Measurements from ENCODE around the gene NPC1. TPM values are rescaled to one million over a fixed set of nuclear protein-coding genes. Genes with fewer than 3 reads are reported as not detected.

Gene NPC1
- total RNA-seq, 4 donors from 2014 or later = 62.8 to 96.4 (median 77.3) TPM

DNA sequence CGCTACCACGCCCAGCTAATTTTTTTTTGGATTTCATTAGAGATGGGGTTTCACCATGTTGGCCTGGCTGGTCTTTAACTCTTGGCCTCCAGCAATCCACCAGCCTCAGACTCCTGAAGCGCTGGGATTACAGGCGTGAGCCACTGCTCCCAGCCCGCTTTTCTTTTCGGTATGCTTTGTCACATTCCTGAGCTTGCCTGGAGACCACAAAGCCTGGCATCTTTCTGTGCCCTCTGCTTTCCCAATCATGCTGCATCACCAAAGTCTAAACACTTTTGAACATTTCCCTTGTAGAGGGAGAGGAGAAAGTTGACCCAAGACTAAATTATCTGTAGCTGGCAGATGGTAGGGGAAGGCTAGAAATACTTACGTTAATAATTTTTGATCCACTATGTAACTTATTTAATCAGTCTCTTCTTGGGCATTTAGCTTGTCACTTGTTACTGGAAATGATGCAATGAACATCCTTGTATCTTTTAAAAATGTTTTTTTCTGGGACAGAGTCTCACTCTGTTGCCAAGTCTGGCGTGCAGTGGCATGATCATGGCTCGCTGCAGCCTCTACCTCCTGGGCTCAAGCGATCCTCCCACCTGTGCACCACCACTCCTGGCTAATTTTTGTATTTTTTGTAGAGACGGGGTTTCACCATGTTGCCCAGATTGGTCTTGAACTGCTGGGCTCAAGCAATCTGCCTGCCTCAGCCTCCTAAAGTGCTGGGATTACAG is 2.7 kb upstream of the NPC1 start:
- Histone ChIP-seq H3K36me3 (no peaks in the 10 kb centered on the region), H3K4me1 (peaks cover 0 to 23% (median 9%) of the 10 kb centered on the region in 4 donors), H3K4me3 (no peak overlapping the region), H3K27ac (no peak overlapping the region), H3K27me3 (no peaks in the 10 kb centered on the region), H3K9me3 (no peaks in the 10 kb centered on the region)
- TF ChIP-seq POLR2A (IDR thresholded peaks at IDR 0.05) (no peak), EP300 (IDR thresholded peaks at IDR 0.05) (no peak)
- TF ChIP-seq, protein P1, sequence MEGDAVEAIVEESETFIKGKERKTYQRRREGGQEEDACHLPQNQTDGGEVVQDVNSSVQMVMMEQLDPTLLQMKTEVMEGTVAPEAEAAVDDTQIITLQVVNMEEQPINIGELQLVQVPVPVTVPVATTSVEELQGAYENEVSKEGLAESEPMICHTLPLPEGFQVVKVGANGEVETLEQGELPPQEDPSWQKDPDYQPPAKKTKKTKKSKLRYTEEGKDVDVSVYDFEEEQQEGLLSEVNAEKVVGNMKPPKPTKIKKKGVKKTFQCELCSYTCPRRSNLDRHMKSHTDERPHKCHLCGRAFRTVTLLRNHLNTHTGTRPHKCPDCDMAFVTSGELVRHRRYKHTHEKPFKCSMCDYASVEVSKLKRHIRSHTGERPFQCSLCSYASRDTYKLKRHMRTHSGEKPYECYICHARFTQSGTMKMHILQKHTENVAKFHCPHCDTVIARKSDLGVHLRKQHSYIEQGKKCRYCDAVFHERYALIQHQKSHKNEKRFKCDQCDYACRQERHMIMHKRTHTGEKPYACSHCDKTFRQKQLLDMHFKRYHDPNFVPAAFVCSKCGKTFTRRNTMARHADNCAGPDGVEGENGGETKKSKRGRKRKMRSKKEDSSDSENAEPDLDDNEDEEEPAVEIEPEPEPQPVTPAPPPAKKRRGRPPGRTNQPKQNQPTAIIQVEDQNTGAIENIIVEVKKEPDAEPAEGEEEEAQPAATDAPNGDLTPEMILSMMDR (IDR thresholded peaks at IDR 0.05) = no peak
- DNase-seq (ENCODE audit: low spot score in 2 of 2) = no peak
- WGBS, 2 donors = 79 to 86% methylated on average over 11 of the region's 11 CpGs

DNA sequence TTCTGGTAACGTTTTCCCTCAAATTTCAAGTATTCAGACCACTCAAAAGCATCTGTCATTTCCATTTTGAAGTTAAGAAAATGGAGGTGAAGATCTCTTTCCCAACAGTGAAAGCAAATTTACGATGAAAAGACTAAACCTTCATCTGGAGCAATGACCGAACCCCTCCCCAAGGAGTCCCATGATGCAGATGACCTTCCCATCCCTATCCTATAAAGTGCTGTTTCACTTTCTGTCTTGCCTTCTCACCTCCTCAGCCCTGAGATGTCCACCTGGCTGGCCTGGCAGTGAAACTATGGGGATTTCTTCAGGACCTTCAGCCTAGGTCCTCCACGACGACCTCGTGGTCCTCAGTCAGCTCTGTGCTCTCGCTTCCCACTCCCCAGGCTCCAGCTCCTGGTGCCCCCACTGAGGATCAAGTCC is 925 bp upstream of the NPC1 start:
- no peak for DNase-seq (ENCODE audit: low spot score in 2 of 2)
- no peaks in the 10 kb centered on the region for H3K27me3 ChIP-seq
- H3K4me3 ChIP-seq = peak overlapping the region; percentile 59 to 93 (median 85)
- WGBS, 2 donors = 36 to 47% methylated on average over 7 of the region's 7 CpGs
- H3K9me3 ChIP-seq = no peaks in the 10 kb centered on the region
- peak overlapping the region; percentile 97 to 100 (median 98) for H3K27ac ChIP-seq
- peaks cover 0 to 41% (median 18%) of the 10 kb centered on the region in 4 donors for H3K4me1 ChIP-seq
- H3K36me3 ChIP-seq = no peaks in the 10 kb centered on the region
- no peak for TF ChIP-seq EP300 (IDR thresholded peaks at IDR 0.05)
- TF ChIP-seq, protein P1 (IDR thresholded peaks at IDR 0.05) = peak in 2 of 5 experiments; percentile 4 to 5

DNA sequence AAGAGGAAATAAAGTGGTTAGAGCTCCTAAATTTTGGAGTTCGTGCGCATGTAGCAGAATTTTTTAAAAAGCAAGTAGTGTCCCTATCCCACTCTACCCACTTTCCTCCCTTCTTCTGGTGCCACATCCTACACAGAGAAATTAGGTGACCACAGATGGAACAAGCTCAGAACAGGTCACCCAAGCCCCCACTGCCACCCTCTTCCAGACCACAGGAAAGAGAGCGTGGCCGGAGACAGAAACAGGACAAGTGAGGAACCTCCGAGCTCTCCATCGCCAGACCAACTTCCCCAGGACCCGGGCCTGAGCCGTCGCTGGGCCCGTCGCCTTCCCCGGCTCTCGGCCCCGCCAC is 433 bp downstream of the NPC1 start:
- DNase-seq (ENCODE audit: low spot score in 2 of 2) = peak in 1 of 2 donors; percentile 20
- peak overlapping the region; percentile 97 to 100 (median 98) for H3K27ac ChIP-seq
- peak overlapping the region; percentile 59 to 93 (median 85) for H3K4me3 ChIP-seq
- H3K4me1 ChIP-seq = peaks cover 0 to 46% (median 21%) of the 10 kb centered on the region in 4 donors
- no peaks in the 10 kb centered on the region for H3K9me3 ChIP-seq
- no peaks in the 10 kb centered on the region for H3K27me3 ChIP-seq
- H3K36me3 ChIP-seq = no peaks in the 10 kb centered on the region
- TF ChIP-seq EP300 (IDR thresholded peaks at IDR 0.05) = no peak
- TF ChIP-seq, protein P1 (IDR thresholded peaks at IDR 0.05) = no peak
- TF ChIP-seq POLR2A (IDR thresholded peaks at IDR 0.05) = no peak
- WGBS, 2 donors = 0 to 1% methylated on average over 11 to 13 of the region's 14 CpGs

DNA sequence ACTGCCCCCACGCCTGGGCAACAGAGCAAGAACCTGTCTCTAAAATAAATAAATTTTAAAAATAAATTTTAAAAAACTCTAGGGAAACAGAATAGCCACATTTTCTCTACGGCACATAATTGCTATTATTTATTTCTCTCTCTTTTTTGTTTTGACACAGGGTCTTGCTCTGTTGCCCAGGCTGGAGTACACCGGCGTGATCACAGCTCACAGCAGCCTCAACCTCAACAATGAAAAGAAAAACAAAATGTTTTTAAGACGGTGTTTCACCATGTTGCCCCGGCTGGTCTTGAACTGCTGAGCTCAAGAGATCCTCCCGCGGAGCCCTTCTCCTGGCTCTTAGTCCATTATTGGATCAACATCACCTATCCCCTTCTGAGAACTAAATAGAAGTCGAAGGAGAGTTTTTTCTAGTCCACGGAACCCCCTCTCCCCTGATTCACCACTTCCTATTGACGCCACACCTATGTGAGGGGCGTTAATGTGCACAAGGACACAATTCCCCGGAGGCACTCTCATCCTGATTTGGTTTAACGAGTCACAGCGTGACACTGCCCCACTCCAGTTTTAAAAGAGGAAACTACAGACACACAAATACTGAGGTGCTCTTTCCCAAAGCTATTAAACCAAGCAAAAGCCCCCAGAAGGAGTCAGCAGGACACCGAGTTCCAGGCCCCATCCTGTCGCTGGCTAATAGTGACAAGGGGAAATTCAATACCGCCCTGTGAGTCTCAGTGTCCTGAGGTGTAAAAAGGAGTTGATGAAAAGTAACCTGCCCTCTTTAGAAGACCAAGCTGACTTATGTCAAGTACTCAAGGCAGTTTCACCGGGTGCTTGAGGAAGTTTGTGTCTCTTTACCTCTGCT is 1.1 kb downstream of the NPC1 start:
- TF ChIP-seq, protein P1 (IDR thresholded peaks at IDR 0.05) = no peak
- TF ChIP-seq EP300 (IDR thresholded peaks at IDR 0.05) = peak in 1 of 2 donors; percentile 8
- H3K4me3 ChIP-seq = peak overlapping the region; percentile 59 to 93 (median 85)
- peak overlapping the region; percentile 97 to 100 (median 98) for H3K27ac ChIP-seq
- DNase-seq (ENCODE audit: low spot score in 2 of 2) = no peak
- peaks cover 0 to 52% (median 23%) of the 10 kb centered on the region in 4 donors for H3K4me1 ChIP-seq
- no peaks in the 10 kb centered on the region for H3K9me3 ChIP-seq
- no peaks in the 10 kb centered on the region for H3K27me3 ChIP-seq
- 29 to 33% methylated on average over 19 of the region's 19 CpGs for WGBS, 2 donors
- no peaks in the 10 kb centered on the region for H3K36me3 ChIP-seq
